RWPE1 (cell line): ENCODE results near the gene IL23A.
"Not testable (repeated sequence)": the region's sequence is repeated elsewhere in the genome, so short reads cannot be mapped to it uniquely, and the experiment has no call there.

Experiments
- CTCF ChIA-PET: fragments of 350-600 bp; sonication (Branson Sonifier 250); formaldehyde crosslinking; extraction: SDS; loops from one replicate; lab custom pipeline; 2021; lab: Yijun Ruan, JAX
- POLR2A ChIA-PET: fragments of 400-600 bp; formaldehyde crosslinking; extraction: SDS; loops from one replicate; lab custom pipeline; 2020; ENCODE audit warnings: antibody characterized with exemption; ENCODE audit not compliant: low non-redundant PET; lab: Yijun Ruan, JAX
- DNase-seq: peaks from one replicate; pipeline ENCODE4 v3.0.0; 2012; ENCODE audit warnings: low spot score
- H3K27ac ChIP-seq: fragments of 450-650 bp; 2 replicates; pipeline ENCODE4 v1.5.1; 2017
- TF ChIP-seq, protein P1 (sequence below): fragments of 450-650 bp; conservative IDR thresholded peaks from 2 replicates; pipeline ENCODE4 v1.5.1; 2017; ENCODE audit warnings: low read depth, mild to moderate bottlenecking

The IL23A gene

DNA sequence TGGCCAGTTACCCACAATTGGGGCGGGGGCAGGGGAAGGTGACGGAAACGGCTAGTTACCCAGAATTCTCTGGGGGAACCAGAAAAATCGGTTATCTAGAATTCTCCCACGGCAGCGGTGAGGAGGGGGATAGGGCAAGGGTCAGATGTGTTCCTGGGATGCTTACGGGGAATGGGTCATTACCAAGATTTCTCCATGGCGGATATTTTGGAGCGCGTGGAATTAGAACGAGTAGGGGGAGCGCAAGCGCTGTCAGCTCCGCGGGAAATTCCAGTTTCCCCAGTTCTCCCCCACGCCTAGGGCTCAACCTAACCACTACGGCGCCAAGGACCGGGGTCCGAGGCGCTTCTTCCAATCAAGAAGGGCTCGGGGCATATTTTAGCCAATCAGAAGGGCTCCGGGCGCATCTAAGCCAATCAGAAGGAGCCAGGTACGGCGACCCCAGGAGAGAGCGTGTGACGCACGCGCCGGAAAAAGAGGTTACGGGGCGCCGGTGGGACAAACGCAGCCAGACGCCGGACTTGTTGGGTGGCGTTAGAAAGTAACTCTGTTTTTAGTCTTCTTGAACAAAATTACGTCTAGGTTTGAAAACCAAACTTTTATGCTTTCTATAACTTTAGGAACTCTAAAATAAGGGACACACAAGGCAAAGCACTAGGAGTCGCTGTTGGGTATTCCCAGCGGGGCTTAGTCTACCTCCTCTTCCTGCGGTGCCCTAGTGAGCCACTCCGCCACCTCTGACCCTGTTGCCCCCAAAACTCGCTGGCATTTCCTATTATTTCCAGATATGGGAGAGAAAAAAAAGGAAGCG, 4.8 kb upstream of the IL23A start, which contains the start of gene PAN2:
PAN2 (minus strand) TSS at position 322 of the 811 bp plus-strand sequence. CDS start 906 bp downstream, outside the sequence.
- ChIA-PET POLR2A (interaction anchor here (0.6 to 0.7 kb wide), 2 partner anchors 20 to 95 kb away, joined by 3 read pairs; no protein-coding TSS in a partner anchor), CTCF (interaction anchor here (0.6 to 0.7 kb wide), 3 partner anchors 9 to 17 kb away, joined by 3 read pairs; no protein-coding TSS in a partner anchor)
- TF ChIP-seq, protein P1, sequence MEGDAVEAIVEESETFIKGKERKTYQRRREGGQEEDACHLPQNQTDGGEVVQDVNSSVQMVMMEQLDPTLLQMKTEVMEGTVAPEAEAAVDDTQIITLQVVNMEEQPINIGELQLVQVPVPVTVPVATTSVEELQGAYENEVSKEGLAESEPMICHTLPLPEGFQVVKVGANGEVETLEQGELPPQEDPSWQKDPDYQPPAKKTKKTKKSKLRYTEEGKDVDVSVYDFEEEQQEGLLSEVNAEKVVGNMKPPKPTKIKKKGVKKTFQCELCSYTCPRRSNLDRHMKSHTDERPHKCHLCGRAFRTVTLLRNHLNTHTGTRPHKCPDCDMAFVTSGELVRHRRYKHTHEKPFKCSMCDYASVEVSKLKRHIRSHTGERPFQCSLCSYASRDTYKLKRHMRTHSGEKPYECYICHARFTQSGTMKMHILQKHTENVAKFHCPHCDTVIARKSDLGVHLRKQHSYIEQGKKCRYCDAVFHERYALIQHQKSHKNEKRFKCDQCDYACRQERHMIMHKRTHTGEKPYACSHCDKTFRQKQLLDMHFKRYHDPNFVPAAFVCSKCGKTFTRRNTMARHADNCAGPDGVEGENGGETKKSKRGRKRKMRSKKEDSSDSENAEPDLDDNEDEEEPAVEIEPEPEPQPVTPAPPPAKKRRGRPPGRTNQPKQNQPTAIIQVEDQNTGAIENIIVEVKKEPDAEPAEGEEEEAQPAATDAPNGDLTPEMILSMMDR = peak; percentile 48
- peak; percentile 100 for DNase-seq
- H3K27ac ChIP-seq = peak within 1 kb of the TSS; percentile 89

DNA sequence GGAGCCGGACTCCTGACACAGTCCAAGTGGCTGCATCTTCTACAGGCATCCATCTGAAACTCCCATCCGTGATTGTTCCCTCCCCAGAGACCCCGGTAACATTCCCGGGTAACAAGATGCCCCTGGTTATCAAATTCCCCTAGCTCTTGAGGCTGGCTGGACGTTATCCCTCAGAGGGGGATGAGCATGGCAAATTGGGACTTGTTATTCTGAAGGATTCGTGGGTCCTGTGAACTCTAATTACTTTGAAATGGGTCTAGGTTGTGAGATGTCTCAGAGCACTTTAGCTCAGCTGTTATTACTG, 4.2 kb upstream of the IL23A start:
- peak overlapping the region; percentile 89 for H3K27ac ChIP-seq
- CTCF ChIA-PET = interaction anchor here (0.6 to 0.7 kb wide), 4 partner anchors 8 to 130 kb away, joined by 3 to 4 read pairs (median 3); no protein-coding TSS in a partner anchor
- POLR2A ChIA-PET = no interaction called here
- TF ChIP-seq, protein P1 = no peak
- peak; percentile 10 for DNase-seq

DNA sequence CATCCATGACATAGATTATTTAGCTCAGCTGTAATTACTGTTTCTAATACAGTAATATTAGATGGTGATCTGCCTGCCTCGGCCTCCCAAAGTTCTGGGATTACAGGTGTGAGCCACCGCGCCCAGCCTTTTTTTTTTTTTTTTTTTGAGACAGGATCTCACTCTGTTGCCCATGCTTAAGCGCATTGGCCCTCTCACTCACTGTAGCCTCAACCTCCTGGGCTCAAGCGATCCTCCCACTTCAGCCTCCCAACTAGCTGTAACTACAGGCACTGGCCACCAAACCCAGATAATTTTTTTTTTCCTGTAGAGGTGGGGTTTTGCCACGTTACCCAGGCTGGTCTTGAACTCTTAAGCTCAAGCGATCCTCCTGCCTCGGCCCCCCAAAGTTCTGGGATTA, 3.2 kb upstream of the IL23A start:
- H3K27ac ChIP-seq, DNase-seq: not testable (repeated sequence)
- POLR2A ChIA-PET = interaction anchor here (0.6 kb wide), 1 partner anchor 26 kb away, joined by 3 read pairs; no protein-coding TSS in a partner anchor
- CTCF ChIA-PET = interaction anchor here (0.6 kb wide), 1 partner anchor 155 kb away, joined by 3 read pairs; no protein-coding TSS in a partner anchor

DNA sequence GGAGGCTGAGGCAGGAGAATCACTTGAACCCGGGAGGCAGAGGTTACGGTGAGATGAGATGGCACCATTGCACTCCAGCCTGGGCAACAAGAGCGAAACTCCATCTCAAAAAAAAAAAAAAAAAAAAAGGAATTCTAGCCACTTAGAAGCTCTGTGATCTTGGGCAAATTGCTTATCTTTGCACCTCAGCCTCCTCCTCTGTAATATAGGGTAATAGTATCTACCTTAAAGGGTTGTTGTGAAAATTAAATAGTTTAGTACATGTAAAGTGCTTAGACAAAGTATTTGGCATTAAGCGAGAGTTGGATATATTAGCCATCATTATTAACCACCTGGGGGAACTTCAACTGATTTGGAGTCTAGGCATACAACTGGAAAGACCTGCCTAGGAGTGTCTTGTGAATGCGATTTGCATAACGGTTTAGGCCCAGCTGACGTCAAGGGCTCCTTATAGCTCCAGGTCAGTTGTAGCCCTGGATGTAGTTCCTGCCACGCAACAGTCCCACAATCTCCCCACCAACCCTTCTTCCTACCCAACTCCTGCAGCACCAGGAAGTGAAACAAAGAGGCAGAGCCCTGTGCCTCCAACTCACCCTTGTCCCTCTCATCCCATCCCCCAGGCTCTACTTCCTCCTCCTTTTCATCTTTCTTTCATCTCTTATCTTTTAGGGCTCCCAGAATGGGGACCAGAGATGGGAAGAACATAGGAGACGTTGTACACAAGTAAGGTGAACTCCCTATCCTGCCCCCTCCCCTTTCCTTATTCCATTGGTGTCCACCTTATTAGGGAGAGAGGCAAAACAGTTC, 2.1 kb upstream of the IL23A start:
- ChIA-PET CTCF (no interaction called here), POLR2A (interaction anchor here (0.6 kb wide), 1 partner anchor 25 kb away, joined by 3 read pairs; no protein-coding TSS in a partner anchor)
- no peak for DNase-seq
- TF ChIP-seq, protein P1 = no peak
- H3K27ac ChIP-seq = no peak overlapping the region

DNA sequence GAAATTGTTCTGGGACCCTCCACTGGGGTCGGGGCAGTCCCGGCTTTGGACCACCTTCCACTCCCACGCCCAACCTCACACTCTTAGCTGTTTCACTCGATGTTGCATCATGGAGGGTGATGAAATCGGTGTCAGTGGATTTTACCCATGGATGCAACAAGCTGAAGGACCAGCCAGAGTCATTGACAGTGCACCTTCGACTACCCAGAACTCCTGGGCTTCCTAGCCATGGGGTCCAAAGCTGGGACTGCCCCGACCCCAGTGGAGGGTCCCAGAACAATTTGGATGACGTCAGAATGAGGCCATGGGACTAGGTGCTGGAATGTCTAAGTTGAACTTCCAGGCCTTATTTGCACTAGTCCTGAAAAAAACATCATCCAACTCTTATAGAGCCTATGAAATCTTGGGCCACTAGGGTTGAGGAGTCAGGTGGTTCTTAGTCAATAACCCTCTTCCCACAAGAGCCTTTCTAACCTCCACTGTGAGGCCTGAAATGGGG, 882 bp upstream of the IL23A start:
- TF ChIP-seq, protein P1 = no peak
- ChIA-PET POLR2A (no interaction called here), CTCF (interaction anchor here (0.6 kb wide), 1 partner anchor 312 kb away, joined by 4 read pairs; no protein-coding TSS in a partner anchor)
- no peak overlapping the region for H3K27ac ChIP-seq
- no peak for DNase-seq

DNA sequence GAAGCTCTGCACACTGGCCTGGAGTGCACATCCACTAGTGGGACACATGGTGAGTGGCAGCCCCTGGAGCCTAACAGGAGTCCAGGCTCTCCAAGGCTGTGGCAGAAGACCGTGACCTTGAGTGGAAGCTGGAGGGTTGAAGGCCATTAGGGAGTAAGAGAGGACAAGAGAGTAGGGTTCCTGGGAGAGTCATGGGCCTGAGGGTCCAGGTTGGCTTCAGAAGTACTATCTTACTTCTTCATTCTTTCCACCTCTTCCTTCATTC, 406 bp downstream of the IL23A start:
- peak overlapping the region; percentile 4; the same call in 1 of the 2 replicates for H3K27ac ChIP-seq
- POLR2A ChIA-PET = no interaction called here
- TF ChIP-seq, protein P1 = no peak

More for the DNA sequence above, 406 bp downstream of the IL23A start:
- no peak for DNase-seq
- CTCF ChIA-PET = interaction anchor here (0.6 kb wide), 1 partner anchor 8 kb away, joined by 8 read pairs; no protein-coding TSS in a partner anchor
